Midbrain (tissue), 1 donor: Measurements from ENCODE around the gene RFC2.

Experiments
- DNase-seq: peaks from one replicate; lab custom pipeline; 2025; lab: John Stamatoyannopoulos, UW

RFC2 gene

GRCh38 chr7:74190259-74190658 lies 63.9 kb downstream of the RFC2 start:
- DNase-seq = no peak

- no peak for DNase-seq
Observed at GRCh38 chr7:74187915-74188675, 66.1 kb downstream of the RFC2 start.

DNA sequence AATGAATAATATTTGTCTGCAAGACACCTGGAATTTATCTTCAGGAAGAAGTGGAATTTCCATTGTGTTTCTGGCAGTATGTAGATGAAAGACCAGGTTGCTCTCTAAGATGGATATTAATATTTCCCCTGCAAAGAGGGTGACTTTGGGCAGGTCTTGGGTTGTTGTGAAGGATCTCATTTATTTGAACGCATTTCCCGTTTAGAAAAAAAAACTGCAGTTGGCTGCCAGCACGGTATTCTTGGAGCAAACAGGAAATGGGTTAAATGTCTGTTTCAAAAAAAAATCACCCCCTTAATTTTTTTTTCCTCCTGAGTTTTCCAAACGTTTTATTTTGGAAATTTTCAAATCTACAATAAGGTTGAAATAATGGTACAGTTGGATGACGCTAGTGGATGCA lies 68.6 kb downstream of the RFC2 start:
- no peak for DNase-seq

GRCh38 chr7:74185016-74185415 lies 69.2 kb downstream of the RFC2 start:
- DNase-seq = no peak

- DNase-seq = no peak
Observed at GRCh38 chr7:74183653-74184450, 70.3 kb downstream of the RFC2 start.

DNA sequence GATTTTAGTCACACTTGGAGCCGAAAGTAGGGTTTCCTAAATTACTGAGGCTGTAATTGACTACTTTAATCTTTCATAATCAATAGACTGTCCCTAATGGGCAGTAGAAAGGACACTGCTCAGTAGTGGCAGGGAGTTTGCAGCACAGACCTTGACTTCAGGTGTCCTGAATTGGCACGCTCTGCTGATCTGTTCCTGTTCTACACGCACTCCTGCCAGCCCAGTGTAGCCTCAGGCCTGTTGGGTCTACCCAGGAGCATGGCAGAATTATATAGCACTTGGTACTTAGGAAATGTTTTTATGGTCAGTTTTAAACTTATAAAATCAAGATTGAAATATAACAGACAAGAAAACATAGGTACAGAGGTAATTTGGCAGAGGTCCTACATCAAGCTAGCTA lies 71.1 kb downstream of the RFC2 start:
- no peak for DNase-seq

- no peak for DNase-seq
Observed at GRCh38 chr7:74182453-74183090, 71.6 kb downstream of the RFC2 start.

GRCh38 chr7:74181821-74182220 lies 72.4 kb downstream of the RFC2 start:
- no peak for DNase-seq
